HepG2 (cell line): ENCODE results near the gene ENTPD1. TPM values are rescaled to one million over a fixed set of nuclear protein-coding genes. Genes with fewer than 3 reads are reported as not detected.

Source experiments
- ATAC-seq: fragments of 200-7000 bp; cut with Tn5 transposase; 3 replicates; pipeline ENCODE4 v1.9.1; 2020; ENCODE audit warnings: mild to moderate bottlenecking, moderate library complexity
- BruUV-seq: library from RNA; stranded (reverse); fragments of 400-500 nt; replicated peaks from 2 replicates; lab custom pipeline; 2021; lab: Mats Ljungman, UMichigan
- CTCF ChIA-PET: fragments of 300-600 bp; formaldehyde crosslinking; extraction: SDS; loops from one replicate; lab custom pipeline; 2021; ENCODE audit warnings: low total read pairs, inconsistent platforms, low intra/inter-chr PET ratio; lab: Yijun Ruan, JAX
- POLR2A ChIA-PET: fragments of 350-600 bp; sonication (Branson Sonifier 250); formaldehyde crosslinking; loops from one replicate; lab custom pipeline; 2020; ENCODE audit warnings: antibody characterized with exemption, inconsistent platforms; lab: Yijun Ruan, JAX
- DNase-seq: peaks from one replicate; pipeline ENCODE4 v3.0.0-alpha.2; 2015; ENCODE audit warnings: low spot score
- FAIRE-seq: peaks from 3 replicates; lab custom pipeline; 2011; peaks lifted over from hg19 to GRCh38; lab: Jason Lieb, UNC
- H2AFZ ChIP-seq: one replicate; pipeline ENCODE4 v1.6.1; 2011; ENCODE audit warnings: low read length, inconsistent platforms
- H3K27ac ChIP-seq: fragments of 300-600 bp; 3 replicates; pipeline ENCODE4 v1.8.0; 2011; ENCODE audit warnings: mixed run types, mild to moderate bottlenecking, mixed read lengths, low read length, inconsistent platforms; ENCODE audit not compliant: insufficient read depth; ENCODE audit errors: extremely low read length
- H3K27me3 ChIP-seq, 2 experiments: fragments of 200-600 bp in 1 of 2; 2 replicates in 1 of 2; 3 replicates in 1 of 2; pipeline versions ENCODE4 v1.6.0 to v1.8.0; 2011; ENCODE audit warnings: low read length in 2 of 2, mild to moderate bottlenecking in 2 of 2, moderate library complexity in 2 of 2, inconsistent platforms in 1 of 2; ENCODE audit not compliant: insufficient read depth in 2 of 2, control insufficient read depth in 1 of 2
- H3K36me3 ChIP-seq, 2 experiments: fragments of 200-600 bp in 1 of 2; replicated peaks in 1 of 2; 2 replicates in 1 of 2; 3 replicates in 1 of 2; pipeline versions ENCODE4 v1.5.1 to v1.8.0; 2011; ENCODE audit warnings: low read length in 2 of 2, inconsistent platforms in 1 of 2; ENCODE audit not compliant: insufficient read depth in 2 of 2, control insufficient read depth in 1 of 2
- H3K4me1 ChIP-seq: 2 replicates; pipeline ENCODE4 v1.5.1; 2012; ENCODE audit warnings: low read length, inconsistent platforms; ENCODE audit not compliant: insufficient read depth
- H3K4me2 ChIP-seq: 2 replicates; pipeline ENCODE4 v1.6.0; 2011; ENCODE audit warnings: low read depth, low read length, inconsistent platforms
- H3K4me3 ChIP-seq, 3 experiments: fragments of 200-600 bp in 1 of 3; sonication (generic), shearing (Covaris generic) in 1 of 3; replicated peaks in 1 of 3; 2 replicates each; pipeline ENCODE4 v1.5.1; 2011 to 2016; ENCODE audit warnings: low read length in 3 of 3, inconsistent platforms in 2 of 3, low read depth in 2 of 3, mild to moderate bottlenecking in 2 of 3, control low read depth in 1 of 3, mixed read lengths in 1 of 3; ENCODE audit not compliant: insufficient read depth in 1 of 3
- H3K79me2 ChIP-seq: one replicate; pipeline ENCODE4 v1.6.1; 2011; ENCODE audit warnings: low read length, inconsistent platforms; ENCODE audit not compliant: insufficient read depth
- H3K9ac ChIP-seq: 2 replicates; pipeline ENCODE4 v1.6.0; 2011; ENCODE audit warnings: mild to moderate bottlenecking, low read depth, low read length, inconsistent platforms; ENCODE audit not compliant: insufficient read depth
- H3K9me3 ChIP-seq: 2 replicates; pipeline ENCODE4 v1.5.1; 2012; ENCODE audit warnings: mild to moderate bottlenecking, low read length
- H4K20me1 ChIP-seq: 2 replicates; pipeline ENCODE4 v1.6.0; 2011; ENCODE audit warnings: inconsistent platforms, mild to moderate bottlenecking, low read length, moderate library complexity; ENCODE audit not compliant: insufficient read depth
- GLI4 ChIP-seq: sonication (generic); formaldehyde crosslinking; IDR thresholded peaks from 2 replicates; pipeline ENCODE4 v1.5.1; 2020; ENCODE audit warnings: missing genetic modification reagents, mild to moderate bottlenecking, moderate library complexity, borderline replicate concordance
- NFE2L2 ChIP-seq: fragments of 150-350 bp; IDR thresholded peaks from 2 replicates; pipeline ENCODE4 v1.6.1; 2014; ENCODE audit warnings: low read length
- PLSCR1 ChIP-seq: sonication (generic); formaldehyde crosslinking; IDR thresholded peaks from 2 replicates; pipeline ENCODE4 v1.5.0; 2020; ENCODE audit warnings: missing genetic modification reagents, mild to moderate bottlenecking, borderline replicate concordance
- PRDM4 ChIP-seq: sonication (generic); formaldehyde crosslinking; IDR thresholded peaks from 2 replicates; pipeline ENCODE4 v1.9.0; 2021; ENCODE audit warnings: missing genetic modification reagents, borderline replicate concordance
- SRSF4 ChIP-seq: fragments of 200-400 bp; formaldehyde crosslinking; IDR thresholded peaks from one replicate; pipeline ENCODE4 v1.6.1; 2018; ENCODE audit warnings: mild to moderate bottlenecking, low read depth, low read length, moderate library complexity; ENCODE audit not compliant: poor library complexity, severe bottlenecking
- SUZ12 ChIP-seq: fragments of 150-350 bp; IDR thresholded peaks from 2 replicates; pipeline ENCODE4 v1.6.1; 2014; ENCODE audit warnings: low read depth, low read length
- TCF12 ChIP-seq, 2 experiments: fragments of 450-650 bp in 1 of 2; sonication (generic) in 1 of 2; formaldehyde crosslinking in 1 of 2; IDR thresholded peaks; 2 replicates each; pipeline versions ENCODE4 v1.6.1 to v1.8.0; 2017 to 2022; ENCODE audit warnings: antibody characterized with exemption in 1 of 2, mild to moderate bottlenecking in 1 of 2, missing genetic modification reagents in 1 of 2, moderate library complexity in 1 of 2
- ZBTB43 ChIP-seq: sonication (generic); formaldehyde crosslinking; conservative IDR thresholded peaks from 2 replicates; pipeline ENCODE4 v1.4.0; 2020; ENCODE audit warnings: missing genetic modification reagents
- ZEB1 ChIP-seq: IDR thresholded peaks from 2 replicates; pipeline ENCODE4 v1.6.1; 2012; ENCODE audit warnings: mild to moderate bottlenecking, low read depth, inconsistent platforms; ENCODE audit not compliant: insufficient replicate concordance
- ZNF546 ChIP-seq: sonication (generic); formaldehyde crosslinking; conservative IDR thresholded peaks from 2 replicates; pipeline ENCODE4 v1.8.1; 2023; ENCODE audit warnings: mild to moderate bottlenecking, missing genetic modification reagents
- ZNF614 ChIP-seq: IDR thresholded peaks from 2 replicates; pipeline ENCODE4 v1.6.1; 2018; ENCODE audit warnings: missing biosample characterization, missing genetic modification reagents, inconsistent platforms, borderline replicate concordance
- ZNF788 ChIP-seq: sonication (generic); formaldehyde crosslinking; IDR thresholded peaks from 2 replicates; pipeline ENCODE4 v1.5.0; 2020; ENCODE audit warnings: mild to moderate bottlenecking, missing genetic modification reagents, borderline replicate concordance
- ZNF841 ChIP-seq: sonication (generic); formaldehyde crosslinking; IDR thresholded peaks from 2 replicates; pipeline ENCODE4 v1.8.1; 2023; ENCODE audit warnings: missing genetic modification reagents, borderline replicate concordance
- WGBS: methylation state at CpG from one replicate; pipeline ENCODE4 v1.1.6; 2017; ENCODE audit warnings: low lambda C conversion rate; 5-methylcytosine and 5-hydroxymethylcytosine counted together
- in situ Hi-C: cut with HindIII; loops from 2 replicates; pipeline ENCODE4 v1.10.0; 2017; ENCODE audit warnings: low pct_unique_long_range_greater_than_20kb; ENCODE audit not compliant: extremely low pct_ligation_motif_present
- intact Hi-C: fragments of 100-400 bp; cut with micrococcal nuclease; formaldehyde crosslinking; loops from one replicate; pipeline ENCODE4 v1.10.0; 2022; ENCODE audit not compliant: unreplicated experiment
- polyA plus RNA-seq, 8 experiments: library from polyadenylated mRNA; depleted of rRNA in 3 of 8; stranded (reverse) in 7 of 8; unstranded in 1 of 8; fragments of >200 nt; fragmentation: Illumina TruSeq in 4 of 8; extraction: Trizol in 4 of 8; gene quantifications; 2 replicates each; pipeline versions ENCODE4 v1.2.1 to v1.2.3, GENCODE V29; 2011 to 2016; ENCODE audit warnings: low read depth in 4 of 8, missing spikeins in 1 of 8, mixed read lengths in 1 of 8; ENCODE audit not compliant: insufficient read depth in 1 of 8
- total RNA-seq, 5 experiments: library from RNA; depleted of rRNA; stranded (reverse); fragments of >200 nt; fragmentation: Illumina TruSeq; extraction: Trizol; gene quantifications; 2 replicates each; pipeline ENCODE4 v1.2.3, GENCODE V29; 2016; ENCODE audit warnings: low read depth in 1 of 5

Gene ENTPD1
- total and polyA plus RNA-seq, 2 of the 13 experiments (the other 11 are each of a cell fraction or from before 2014, with no cell fraction given) = 0.07 TPM

GRCh38 chr10:95790982-95791381 lies 35.0 kb downstream of the ENTPD1 start:
- no peaks in the 10 kb centered on the region for H3K36me3 ChIP-seq
- H3K9ac ChIP-seq = no peak overlapping the region
- POLR2A ChIA-PET = no interaction called here
- ATAC-seq = no peak
- BruUV-seq = no TSS peak
- peaks cover 0 to 5% of the 10 kb centered on the region in 2 experiments; a peak in 2 of 5 replicates for H3K27me3 ChIP-seq
- H4K20me1 ChIP-seq = no peaks in the 10 kb centered on the region
- CTCF ChIA-PET = no interaction called here
- no peak overlapping the region for H3K4me3 ChIP-seq
- H3K9me3 ChIP-seq = no peaks in the 10 kb centered on the region
- H3K27ac ChIP-seq = no peak overlapping the region
- H3K4me2 ChIP-seq = no peak overlapping the region
- H2AFZ ChIP-seq = no peak overlapping the region
- intact Hi-C loops = no loop called here
- H3K79me2 ChIP-seq = no peaks in the 10 kb centered on the region
- H3K4me1 ChIP-seq = peaks cover 11% of the 10 kb centered on the region
- DNase-seq = no peak
- in situ Hi-C loops = no loop called here
- 19% methylated on average over 3 of the region's 3 CpGs for WGBS
- FAIRE-seq = no peak
- peak; percentile 75 for TF ChIP-seq NFE2L2
- no peak for TF ChIP-seq SUZ12

GRCh38 chr10:95791425-95791979 lies 35.5 kb downstream of the ENTPD1 start:
- Histone ChIP-seq H3K79me2 (no peaks in the 10 kb centered on the region), H3K36me3 (no peaks in the 10 kb centered on the region), H3K9me3 (no peaks in the 10 kb centered on the region), H3K4me3 (no peak overlapping the region), H3K4me1 (peaks cover 11% of the 10 kb centered on the region), H3K27ac (no peak overlapping the region), H3K9ac (no peak overlapping the region), H3K27me3 (peaks cover 0 to 5% of the 10 kb centered on the region in 2 experiments; a peak in 2 of 5 replicates), H3K4me2 (no peak overlapping the region), H2AFZ (no peak overlapping the region), H4K20me1 (no peaks in the 10 kb centered on the region)
- POLR2A ChIA-PET = no interaction called here
- DNase-seq (no peak), ATAC-seq (no peak), FAIRE-seq (no peak)
- 18% methylated on average over 2 of the region's 2 CpGs for WGBS
- no TSS peak for BruUV-seq
- CTCF ChIA-PET = no interaction called here
- in situ Hi-C loops (no loop called here), intact Hi-C loops (no loop called here)
- TF ChIP-seq ZBTB43 (no peak), PRDM4 (no peak), ZNF614 (CRISPR knock-in tag) (no peak), ZNF841 (no peak), PLSCR1 (CRISPR knock-in tag) (no peak), SRSF4 (no peak), GLI4 (CRISPR knock-in tag) (no peak), TCF12 (IDR thresholded peaks at IDR 0.05) (no peak), TCF12 (CRISPR knock-in tag; IDR thresholded peaks at IDR 0.05) (no peak), ZNF788 (CRISPR knock-in tag) (no peak), ZNF546 (CRISPR knock-in tag) (no peak), ZEB1 (no peak)
